ENCODE data around the gene RAPGEF1.

The RAPGEF1 gene

DNA sequence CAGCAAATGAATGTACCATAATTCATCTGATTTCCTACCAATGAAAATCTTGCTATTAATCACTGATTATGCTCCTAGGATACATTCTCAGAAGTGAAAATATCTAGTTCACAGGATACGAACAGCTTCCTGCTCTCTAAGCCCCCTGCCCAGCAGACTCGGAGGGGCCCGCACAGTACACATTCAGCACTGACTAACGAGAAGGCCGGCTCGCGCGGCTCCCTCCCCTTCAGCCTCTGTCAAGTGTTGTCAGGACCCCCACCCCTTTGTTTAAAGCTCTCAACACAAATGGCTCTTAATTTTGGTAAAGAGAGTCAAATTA is 112.6 kb downstream of the RAPGEF1 start:
- DNase-seq (ENCODE audit: low spot score), result no peak
- ChIA-PET CTCF (interaction anchor here (0.7 to 1.5 kb wide), 4 partner anchors 9 to 36 kb away, joined by 3 to 6 read pairs (median 4); no protein-coding TSS in a partner anchor), POLR2A (ENCODE audit: low non-redundant PET) (no interaction called here)
- peak overlapping the region; percentile 15; the same call in 1 of the 2 replicates for H3K27ac ChIP-seq
- TF ChIP-seq CTCF (conservative IDR thresholded peaks at IDR 0.05; ENCODE audit: low read depth), result no peak

DNA sequence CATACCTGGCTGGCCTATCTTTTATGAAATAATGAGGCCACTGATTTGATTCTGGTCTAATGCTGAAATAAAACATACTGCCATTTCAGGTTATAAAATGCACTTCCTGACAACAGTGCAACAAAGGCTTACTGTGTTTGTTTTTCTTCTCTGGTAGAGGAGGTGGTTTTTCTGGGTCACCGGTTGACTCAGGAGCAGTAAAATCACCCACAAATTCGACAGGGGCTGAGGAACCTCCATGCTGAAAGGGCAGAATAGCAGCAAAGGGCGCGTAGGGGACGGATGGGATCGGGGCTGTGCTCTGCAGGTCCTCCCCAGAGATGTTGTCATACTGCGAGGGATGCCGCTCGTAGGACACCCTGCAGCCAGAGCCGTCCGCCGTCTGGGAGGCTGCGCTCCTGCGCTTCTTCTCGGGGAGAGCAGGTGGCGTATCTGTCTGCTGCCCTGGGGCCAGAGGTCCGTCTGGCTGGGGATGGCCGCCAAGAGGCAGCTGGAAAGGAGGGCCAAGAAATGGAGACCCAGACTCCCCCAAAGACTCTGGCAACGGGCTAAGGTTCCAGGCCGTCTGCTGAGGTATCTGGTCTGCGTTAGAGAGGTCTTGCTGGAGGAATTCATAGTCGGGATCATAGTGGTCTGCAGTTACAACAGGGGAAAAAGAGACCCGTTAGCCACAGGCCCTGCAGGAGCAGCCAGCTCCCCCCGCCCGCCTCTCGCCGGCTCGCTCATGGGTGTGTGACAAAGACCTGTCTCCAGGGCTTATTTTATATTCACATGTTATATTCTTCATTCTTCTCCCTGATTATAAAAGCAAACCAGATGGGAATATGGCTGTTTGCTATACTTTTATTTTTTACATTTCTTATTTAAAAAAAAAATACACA is 113.8 kb downstream of the RAPGEF1 start:
- ChIA-PET CTCF (interaction anchor here (0.6 kb wide), 1 partner anchor 72 kb away, joined by 3 read pairs; no protein-coding TSS in a partner anchor), POLR2A (ENCODE audit: low non-redundant PET) (no interaction called here)
- TF ChIP-seq CTCF (conservative IDR thresholded peaks at IDR 0.05; ENCODE audit: low read depth), result no peak
- no peak for DNase-seq (ENCODE audit: low spot score)
- H3K27ac ChIP-seq, result 0 out of 2 replicates have a peak overlapping the region, but pooled peaks have one; percentile 11

GRCh38 chr9:131625508-131625787 is 114.4 kb downstream of the RAPGEF1 start:
- no peak for DNase-seq (ENCODE audit: low spot score)
- H3K27ac ChIP-seq, result peak overlapping the region; percentile 29; the same call in 1 of the 2 replicates
- no peak for TF ChIP-seq CTCF (conservative IDR thresholded peaks at IDR 0.05; ENCODE audit: low read depth)
- CTCF ChIA-PET, result interaction anchor here (0.6 to 1.3 kb wide), 2 partner anchors 34 to 81 kb away, joined by 3 to 6 read pairs; no protein-coding TSS in a partner anchor
- POLR2A ChIA-PET (ENCODE audit: low non-redundant PET), result no interaction called here

DNA sequence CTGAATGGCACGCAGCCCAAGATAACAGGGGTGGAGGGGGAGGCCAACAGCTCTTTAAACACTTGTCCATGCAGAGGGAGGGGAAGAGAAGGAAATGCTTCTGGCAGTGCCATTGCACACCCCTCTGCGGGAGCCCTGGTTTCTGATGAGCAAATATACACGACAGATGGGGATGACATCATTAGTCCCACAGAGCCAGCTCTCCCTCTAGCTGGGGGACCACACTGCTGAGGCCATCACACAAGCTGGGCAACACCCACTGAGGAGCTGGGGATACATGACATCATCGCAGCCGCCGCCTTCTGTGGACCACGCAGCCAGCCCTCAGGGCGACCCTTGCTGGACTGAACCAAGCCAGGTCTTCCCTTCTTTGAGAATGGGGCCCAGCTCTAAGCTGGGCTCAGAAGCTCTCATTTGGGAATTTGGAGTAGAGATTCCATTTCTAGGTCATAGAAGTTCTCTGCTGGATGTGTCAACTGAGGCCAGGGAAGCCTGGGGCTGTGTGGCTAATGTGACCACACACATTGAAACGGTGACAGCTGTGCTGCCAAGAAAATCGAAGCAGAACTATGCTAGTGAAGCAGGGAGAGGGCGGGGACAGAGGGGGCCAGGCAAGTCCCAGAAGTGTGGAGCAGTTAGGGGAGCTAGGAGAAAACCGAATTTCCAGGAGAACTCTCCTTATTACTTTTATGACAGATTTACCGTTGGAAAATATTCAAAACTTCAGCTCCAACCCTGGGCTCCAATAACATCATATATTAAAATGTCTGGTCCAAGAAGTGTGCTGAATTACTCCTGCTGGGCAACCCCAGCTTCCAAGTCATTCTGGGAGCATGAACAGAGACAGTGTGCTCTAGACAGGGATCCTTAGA is 115.0 kb downstream of the RAPGEF1 start:
- DNase-seq (ENCODE audit: low spot score), result no peak
- ChIA-PET CTCF (interaction anchor here (0.6 to 1.3 kb wide), 4 partner anchors 33 to 411 kb away, joined by 3 to 6 read pairs (median 4); no protein-coding TSS in a partner anchor), POLR2A (ENCODE audit: low non-redundant PET) (no interaction called here)
- no peak for TF ChIP-seq CTCF (conservative IDR thresholded peaks at IDR 0.05; ENCODE audit: low read depth)
- H3K27ac ChIP-seq, result peak overlapping the region; percentile 29

DNA sequence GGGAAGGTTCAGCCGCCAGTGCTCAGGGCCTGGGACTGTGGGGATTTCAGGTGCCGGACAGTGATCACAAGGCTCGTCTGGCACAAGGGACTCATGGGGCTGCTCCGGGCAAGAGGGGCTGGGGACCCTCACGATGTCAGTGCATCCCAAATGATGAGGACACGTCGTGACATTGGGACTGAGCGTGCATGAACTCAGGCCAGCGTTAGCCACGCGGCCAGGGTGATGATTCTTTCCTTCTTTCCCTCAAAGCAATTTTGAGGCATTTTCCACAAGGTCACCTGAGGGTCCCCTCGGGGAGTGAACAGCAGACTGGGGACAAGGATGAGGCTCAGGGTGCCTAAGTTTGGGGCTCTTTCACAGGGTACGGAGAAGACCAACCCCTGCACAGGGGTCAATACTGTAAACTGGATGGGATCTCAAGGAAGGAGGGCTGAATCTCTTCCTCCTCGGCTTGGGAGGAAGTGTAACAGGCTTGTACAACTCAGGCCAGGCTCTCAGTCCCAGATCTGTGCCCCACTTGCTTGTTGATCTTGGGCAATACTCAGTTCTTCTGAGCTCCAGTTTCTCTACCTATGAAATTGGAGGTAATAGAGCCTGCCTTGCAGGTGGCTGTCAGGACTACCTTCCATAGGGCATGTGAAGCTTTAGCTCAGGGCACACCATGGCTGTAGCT is 116.1 kb downstream of the RAPGEF1 start:
- H3K27ac ChIP-seq, result no peak overlapping the region
- CTCF ChIA-PET, result interaction anchor here (1.3 kb wide), 1 partner anchor 32 kb away, joined by 6 read pairs; no protein-coding TSS in a partner anchor
- TF ChIP-seq CTCF (conservative IDR thresholded peaks at IDR 0.05; ENCODE audit: low read depth), result no peak
- no peak for DNase-seq (ENCODE audit: low spot score)
- POLR2A ChIA-PET (ENCODE audit: low non-redundant PET), result no interaction called here

- ChIA-PET POLR2A (ENCODE audit: low non-redundant PET) (no interaction called here), CTCF (interaction anchor here (0.8 to 1.1 kb wide), 2 partner anchors 118 to 646 kb away, joined by 3 read pairs; no protein-coding TSS in a partner anchor)
- no peak for DNase-seq (ENCODE audit: low spot score)
- peak overlapping the region; percentile 56 for H3K27ac ChIP-seq
- TF ChIP-seq CTCF (conservative IDR thresholded peaks at IDR 0.05; ENCODE audit: low read depth), result no peak
Measured at GRCh38 chr9:131622523-131622922, 117.4 kb downstream of the RAPGEF1 start.

All from RWPE1 (cell line).